IgD-negative memory B cell (primary cell): Measurements from ENCODE around the gene C3orf22. TPM values are rescaled to one million over a fixed set of nuclear protein-coding genes. Genes with fewer than 3 reads are reported as not detected.

Source experiments
- H3K27ac Mint-ChIP-seq, 3 donors: one replicate each; pipeline ENCODE4 v1.8.0; 2020 to 2022; ENCODE audit warnings: mild to moderate bottlenecking in 3 of 3, mixed read lengths in 3 of 3, moderate library complexity in 1 of 3
- H3K27me3 Mint-ChIP-seq: one replicate; pipeline ENCODE4 v1.8.0; 2021; ENCODE audit warnings: mixed read lengths
- H3K36me3 Mint-ChIP-seq: one replicate; pipeline ENCODE4 v1.8.0; 2020; ENCODE audit warnings: mild to moderate bottlenecking, mixed read lengths
- H3K4me1 Mint-ChIP-seq, 3 donors: one replicate each; pipeline ENCODE4 v1.8.0; 2020 to 2022; ENCODE audit warnings: mixed read lengths in 3 of 3, mild to moderate bottlenecking in 1 of 3
- H3K4me3 Mint-ChIP-seq, 4 donors: one replicate each; pipeline ENCODE4 v1.8.0; 2020 to 2022; ENCODE audit warnings: mild to moderate bottlenecking in 4 of 4, mixed read lengths in 4 of 4, moderate library complexity in 3 of 4
- H3K9me3 Mint-ChIP-seq, 3 donors: one replicate each; pipeline ENCODE4 v1.8.0; 2020 to 2021; ENCODE audit warnings: mixed read lengths in 3 of 3, mild to moderate bottlenecking in 1 of 3
- polyA plus RNA-seq: library from polyadenylated mRNA; unstranded; fragments of 300-500 nt; fragmentation: Illumina TruSeq; gene quantifications from one replicate; pipeline ENCODE4 v1.2.3, GENCODE V29; 2021

Gene C3orf22
- polyA plus RNA-seq, 1 donor from 2014 or later: not detected

- H3K4me3 Mint-ChIP-seq: no peak overlapping the region
- H3K27me3 Mint-ChIP-seq: peaks cover 10% of the 10 kb centered on the region
- no peaks in the 10 kb centered on the region for H3K9me3 Mint-ChIP-seq
- H3K27ac Mint-ChIP-seq: no peak overlapping the region
- H3K4me1 Mint-ChIP-seq: no peaks in the 10 kb centered on the region
- H3K36me3 Mint-ChIP-seq: no peaks in the 10 kb centered on the region
Measured at GRCh38 chr3:126569390-126569975, 10.8 kb upstream of the C3orf22 start.

- Mint-ChIP-seq H3K4me1 (no peaks in the 10 kb centered on the region), H3K27ac (no peak overlapping the region), H3K36me3 (no peaks in the 10 kb centered on the region), H3K4me3 (no peak overlapping the region), H3K27me3 (peaks cover 10% of the 10 kb centered on the region), H3K9me3 (no peaks in the 10 kb centered on the region)
Measured at GRCh38 chr3:126568776-126569342, 10.1 kb upstream of the C3orf22 start.

- Mint-ChIP-seq H3K4me1 (no peaks in the 10 kb centered on the region), H3K36me3 (no peaks in the 10 kb centered on the region), H3K27ac (no peak overlapping the region), H3K9me3 (peaks cover under 1 to 2% (median under 1%) of the 10 kb centered on the region in 3 donors), H3K27me3 (peaks cover 6% of the 10 kb centered on the region), H3K4me3 (no peak overlapping the region)
Measured at GRCh38 chr3:126567696-126568438, 9.1 kb upstream of the C3orf22 start.

GRCh38 chr3:126562737-126563276 is 4.1 kb upstream of the C3orf22 start:
- Mint-ChIP-seq H3K4me3 (no peak overlapping the region), H3K36me3 (no peaks in the 10 kb centered on the region), H3K4me1 (no peaks in the 10 kb centered on the region), H3K27me3 (peaks cover 9% of the 10 kb centered on the region), H3K27ac (no peak overlapping the region), H3K9me3 (peaks cover 3 to 7% (median 6%) of the 10 kb centered on the region in 3 donors)

GRCh38 chr3:126557761-126558160 is 971 bp downstream of the C3orf22 start:
- Mint-ChIP-seq H3K36me3 (no peaks in the 10 kb centered on the region), H3K4me3 (no peak overlapping the region), H3K27ac (peak overlapping the region in 1 of 3 donors; percentile 73), H3K9me3 (peaks cover 1 to 5% (median 4%) of the 10 kb centered on the region in 3 donors), H3K4me1 (no peaks in the 10 kb centered on the region), H3K27me3 (peaks cover 5% of the 10 kb centered on the region)

- H3K9me3 Mint-ChIP-seq: peaks cover 0 to 4% (median 3%) of the 10 kb centered on the region in 3 donors
- H3K27me3 Mint-ChIP-seq: peaks cover 3% of the 10 kb centered on the region
- H3K4me1 Mint-ChIP-seq: no peaks in the 10 kb centered on the region
- no peak overlapping the region for H3K4me3 Mint-ChIP-seq
- H3K27ac Mint-ChIP-seq: peak overlapping the region in 1 of 3 donors; percentile 73
- no peaks in the 10 kb centered on the region for H3K36me3 Mint-ChIP-seq
Measured at GRCh38 chr3:126557415-126557745, 1.4 kb downstream of the C3orf22 start.

- Mint-ChIP-seq H3K36me3 (no peaks in the 10 kb centered on the region), H3K4me1 (no peaks in the 10 kb centered on the region), H3K4me3 (no peak overlapping the region), H3K9me3 (peaks cover 0 to 4% (median 3%) of the 10 kb centered on the region in 3 donors), H3K27me3 (peaks cover 6% of the 10 kb centered on the region), H3K27ac (no peak overlapping the region)
Measured at GRCh38 chr3:126556637-126557414, 1.9 kb downstream of the C3orf22 start.

- Mint-ChIP-seq H3K27ac (no peak overlapping the region), H3K27me3 (peaks cover 8% of the 10 kb centered on the region), H3K4me3 (no peak overlapping the region), H3K4me1 (no peaks in the 10 kb centered on the region), H3K9me3 (no peaks in the 10 kb centered on the region), H3K36me3 (no peaks in the 10 kb centered on the region)
Measured at GRCh38 chr3:126555795-126556636, 2.7 kb downstream of the C3orf22 start.

- H3K4me3 Mint-ChIP-seq: no peak overlapping the region
- no peaks in the 10 kb centered on the region for H3K9me3 Mint-ChIP-seq
- peaks cover 8% of the 10 kb centered on the region for H3K27me3 Mint-ChIP-seq
- no peak overlapping the region for H3K27ac Mint-ChIP-seq
- no peaks in the 10 kb centered on the region for H3K4me1 Mint-ChIP-seq
- no peaks in the 10 kb centered on the region for H3K36me3 Mint-ChIP-seq
Measured at GRCh38 chr3:126554560-126555525, 3.9 kb downstream of the C3orf22 start.

- Mint-ChIP-seq H3K4me1 (no peaks in the 10 kb centered on the region), H3K4me3 (no peak overlapping the region), H3K27me3 (peaks cover 10% of the 10 kb centered on the region), H3K36me3 (no peaks in the 10 kb centered on the region), H3K27ac (no peak overlapping the region), H3K9me3 (no peaks in the 10 kb centered on the region)
Measured at GRCh38 chr3:126553284-126554084, 5.2 kb downstream of the C3orf22 start.

- Mint-ChIP-seq H3K27ac (no peak overlapping the region), H3K4me3 (no peak overlapping the region), H3K27me3 (peaks cover 10% of the 10 kb centered on the region), H3K36me3 (no peaks in the 10 kb centered on the region), H3K4me1 (no peaks in the 10 kb centered on the region), H3K9me3 (no peaks in the 10 kb centered on the region)
Measured at GRCh38 chr3:126552688-126553283, 5.9 kb downstream of the C3orf22 start.

- Mint-ChIP-seq H3K36me3 (no peaks in the 10 kb centered on the region), H3K27me3 (peaks cover 12% of the 10 kb centered on the region), H3K27ac (no peak overlapping the region), H3K4me3 (no peak overlapping the region), H3K9me3 (no peaks in the 10 kb centered on the region), H3K4me1 (no peaks in the 10 kb centered on the region)
Measured at GRCh38 chr3:126551839-126552687, 6.7 kb downstream of the C3orf22 start.
